ENCODE measurements around the gene IRF8.
"Not testable (repeated sequence)": the region's sequence is repeated elsewhere in the genome, so short reads cannot be mapped to it uniquely, and the experiment has no call there.

IRF8 gene

GRCh38 chr16:85898521-85899442, at the start of gene IRF8:
Gene IRF8 (plus strand): TSS chr16:85899162. CDS start chr16:85903016, 3,854 bp downstream.
- peak; percentile 61 for DNase-seq

- DNase-seq = no peak
Measured at GRCh38 chr16:85849388-85849787, 49.6 kb upstream of the IRF8 start.

GRCh38 chr16:85850344-85850880, 48.5 kb upstream of the IRF8 start:
- no peak for DNase-seq

GRCh38 chr16:85851034-85851785, 47.8 kb upstream of the IRF8 start:
- no peak for DNase-seq

GRCh38 chr16:85853547-85854545, 45.1 kb upstream of the IRF8 start:
- no peak for DNase-seq

GRCh38 chr16:85854935-85855334, 44.0 kb upstream of the IRF8 start:
- DNase-seq = no peak

- DNase-seq = no peak
Measured at GRCh38 chr16:85856079-85856478, 42.9 kb upstream of the IRF8 start.

GRCh38 chr16:85856585-85856984, 42.4 kb upstream of the IRF8 start:
- no peak for DNase-seq

- DNase-seq = no peak
Measured at GRCh38 chr16:85857406-85857805, 41.6 kb upstream of the IRF8 start.

- not testable (repeated sequence) for DNase-seq
Measured at GRCh38 chr16:85858571-85858970, 40.4 kb upstream of the IRF8 start.

GRCh38 chr16:85858984-85859817, 39.8 kb upstream of the IRF8 start:
- DNase-seq = no peak

- DNase-seq = no peak
Measured at GRCh38 chr16:85859818-85860125, 39.2 kb upstream of the IRF8 start.

- no peak for DNase-seq
Measured at GRCh38 chr16:85860413-85861094, 38.4 kb upstream of the IRF8 start.

GRCh38 chr16:85861095-85861825, 37.7 kb upstream of the IRF8 start:
- DNase-seq = no peak

GRCh38 chr16:85862476-85863383, 36.2 kb upstream of the IRF8 start:
- no peak for DNase-seq

- DNase-seq = no peak
Measured at GRCh38 chr16:85863384-85863774, 35.6 kb upstream of the IRF8 start.

- no peak for DNase-seq
Measured at GRCh38 chr16:85864965-85865364, 34.0 kb upstream of the IRF8 start.

GRCh38 chr16:85867189-85867588, 31.8 kb upstream of the IRF8 start:
- no peak for DNase-seq

- DNase-seq = no peak
Measured at GRCh38 chr16:85868495-85868894, 30.5 kb upstream of the IRF8 start.

All from activated CD4-positive, alpha-beta T cell treated with anti-CD3 and anti-CD28 coated beads, Interleukin-2, amount 50 U/mL, for 1 hour (primary cell).